Measurements from ENCODE around the gene SYNGAP1.

DNA sequence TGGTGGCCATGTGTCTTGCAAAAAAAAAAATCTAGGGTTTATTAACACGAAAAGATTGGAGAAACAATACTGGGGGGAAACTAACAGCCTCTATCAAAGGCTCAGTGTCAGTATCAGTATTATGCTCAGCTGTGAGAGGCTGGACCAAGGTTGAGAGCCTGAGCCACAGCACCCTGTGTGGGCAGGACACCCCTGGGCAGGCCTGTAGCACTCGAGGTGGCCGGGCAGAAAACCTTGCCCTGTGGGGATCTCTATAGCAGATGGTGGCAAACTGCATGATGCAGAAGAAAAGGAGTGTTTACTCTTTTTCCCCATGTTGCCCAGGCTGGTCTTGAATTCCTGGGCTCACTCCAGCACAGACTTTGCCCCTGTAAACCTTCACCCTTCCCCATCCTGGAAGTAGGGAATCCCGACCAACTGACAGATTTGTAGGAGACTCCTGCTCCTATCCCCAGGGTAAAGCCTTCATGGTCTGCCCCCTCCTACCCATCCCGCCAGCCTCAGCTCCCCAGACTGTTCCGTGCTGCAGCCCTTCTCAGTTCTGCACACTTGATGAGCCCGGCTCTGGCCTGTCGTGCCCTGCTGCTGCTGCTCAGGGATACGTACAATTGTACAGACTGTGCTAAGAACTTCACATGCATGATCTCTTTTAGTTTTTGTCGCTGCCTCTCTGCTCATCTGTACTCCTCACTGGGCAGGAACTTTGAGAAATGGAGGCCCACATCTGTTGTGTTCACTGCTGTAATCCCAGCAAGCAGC, 36.3 kb upstream of the SYNGAP1 start:
- TF ChIP-seq POLR2A (IDR thresholded peaks at IDR 0.05; ENCODE audit: extremely low read depth, insufficient read length): no peak
- TF ChIP-seq, protein P1, sequence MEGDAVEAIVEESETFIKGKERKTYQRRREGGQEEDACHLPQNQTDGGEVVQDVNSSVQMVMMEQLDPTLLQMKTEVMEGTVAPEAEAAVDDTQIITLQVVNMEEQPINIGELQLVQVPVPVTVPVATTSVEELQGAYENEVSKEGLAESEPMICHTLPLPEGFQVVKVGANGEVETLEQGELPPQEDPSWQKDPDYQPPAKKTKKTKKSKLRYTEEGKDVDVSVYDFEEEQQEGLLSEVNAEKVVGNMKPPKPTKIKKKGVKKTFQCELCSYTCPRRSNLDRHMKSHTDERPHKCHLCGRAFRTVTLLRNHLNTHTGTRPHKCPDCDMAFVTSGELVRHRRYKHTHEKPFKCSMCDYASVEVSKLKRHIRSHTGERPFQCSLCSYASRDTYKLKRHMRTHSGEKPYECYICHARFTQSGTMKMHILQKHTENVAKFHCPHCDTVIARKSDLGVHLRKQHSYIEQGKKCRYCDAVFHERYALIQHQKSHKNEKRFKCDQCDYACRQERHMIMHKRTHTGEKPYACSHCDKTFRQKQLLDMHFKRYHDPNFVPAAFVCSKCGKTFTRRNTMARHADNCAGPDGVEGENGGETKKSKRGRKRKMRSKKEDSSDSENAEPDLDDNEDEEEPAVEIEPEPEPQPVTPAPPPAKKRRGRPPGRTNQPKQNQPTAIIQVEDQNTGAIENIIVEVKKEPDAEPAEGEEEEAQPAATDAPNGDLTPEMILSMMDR (IDR thresholded peaks at IDR 0.05; ENCODE audit: low read depth, low read length): no peak
- TF ChIP-seq, protein P2, sequence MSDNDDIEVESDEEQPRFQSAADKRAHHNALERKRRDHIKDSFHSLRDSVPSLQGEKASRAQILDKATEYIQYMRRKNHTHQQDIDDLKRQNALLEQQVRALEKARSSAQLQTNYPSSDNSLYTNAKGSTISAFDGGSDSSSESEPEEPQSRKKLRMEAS (IDR thresholded peaks at IDR 0.05; ENCODE audit: low read depth, low read length): no peak

All from NB4 (cell line).